Stimulated activated CD4-positive, alpha-beta T cell treated with anti-CD3 and anti-CD28 coated beads, Interleukin-4, amount 100 ng/mL, for 4 hours (primary cell): Measurements from ENCODE around the gene GJB2.
A peak's percentile ranks its signal among the peaks of the same experiment; 100 is the strongest.
"Not testable (repeated sequence)": the region's sequence is repeated elsewhere in the genome, so short reads cannot be mapped to it uniquely, and the experiment has no call there.

ENCODE experiments used
- DNase-seq, 2 experiments: peaks; one replicate each; pipeline ENCODE4 v3.0.0-alpha.2; 2020

The GJB2 gene

DNA sequence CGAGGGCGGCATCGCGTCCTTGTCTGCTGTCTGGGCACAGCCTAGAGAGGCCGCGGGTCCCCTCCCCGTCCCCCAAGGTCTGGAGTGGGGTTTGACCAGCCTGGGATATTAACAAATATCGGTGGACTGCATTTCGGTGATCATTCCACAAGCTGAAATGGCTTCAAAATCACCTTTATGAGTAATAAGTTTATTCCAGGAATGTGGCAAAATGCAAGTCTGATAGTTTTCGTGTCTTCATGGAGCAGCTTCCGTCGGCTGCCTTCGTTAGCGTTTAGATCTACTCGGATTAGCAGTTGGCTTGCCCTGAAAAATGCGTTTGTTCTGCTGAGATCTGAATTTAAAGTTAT lies 30.8 kb downstream of the GJB2 start:
- no peak for DNase-seq

DNA sequence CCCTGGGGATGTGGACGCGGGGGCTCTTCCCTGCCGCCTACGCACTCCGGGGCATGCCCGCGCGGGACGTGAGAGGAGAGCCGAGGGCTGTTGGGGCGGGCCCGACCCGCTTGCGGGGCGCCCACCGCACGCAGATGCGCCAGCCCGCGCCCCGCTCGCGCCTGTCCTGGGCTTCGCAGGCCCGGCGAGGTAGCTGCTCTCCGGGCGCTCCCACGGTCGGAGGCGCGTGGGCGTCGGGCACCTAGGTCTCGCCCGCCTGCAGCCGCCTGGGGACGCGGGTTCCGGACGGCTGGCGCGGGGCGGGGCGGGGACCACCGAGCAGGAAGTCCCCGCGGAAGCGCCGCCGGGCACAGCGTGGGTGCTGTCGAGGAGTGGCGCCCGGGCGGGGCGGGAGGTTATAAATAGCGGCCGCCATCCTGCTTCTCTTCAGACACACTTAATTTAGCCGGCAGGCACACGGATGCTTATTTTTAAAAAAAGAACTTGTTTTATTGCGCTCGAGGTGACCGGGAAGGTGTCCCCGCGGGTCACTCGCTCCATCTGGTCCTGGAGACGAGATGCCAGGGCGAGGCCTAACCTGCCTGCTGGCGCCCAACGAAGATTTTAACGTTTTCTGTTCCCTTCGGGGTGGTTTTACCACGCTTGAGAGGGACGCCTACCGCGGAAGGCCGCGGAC lies 31.3 kb downstream of the GJB2 start:
- peak; percentile 48 to 53 for DNase-seq

DNA sequence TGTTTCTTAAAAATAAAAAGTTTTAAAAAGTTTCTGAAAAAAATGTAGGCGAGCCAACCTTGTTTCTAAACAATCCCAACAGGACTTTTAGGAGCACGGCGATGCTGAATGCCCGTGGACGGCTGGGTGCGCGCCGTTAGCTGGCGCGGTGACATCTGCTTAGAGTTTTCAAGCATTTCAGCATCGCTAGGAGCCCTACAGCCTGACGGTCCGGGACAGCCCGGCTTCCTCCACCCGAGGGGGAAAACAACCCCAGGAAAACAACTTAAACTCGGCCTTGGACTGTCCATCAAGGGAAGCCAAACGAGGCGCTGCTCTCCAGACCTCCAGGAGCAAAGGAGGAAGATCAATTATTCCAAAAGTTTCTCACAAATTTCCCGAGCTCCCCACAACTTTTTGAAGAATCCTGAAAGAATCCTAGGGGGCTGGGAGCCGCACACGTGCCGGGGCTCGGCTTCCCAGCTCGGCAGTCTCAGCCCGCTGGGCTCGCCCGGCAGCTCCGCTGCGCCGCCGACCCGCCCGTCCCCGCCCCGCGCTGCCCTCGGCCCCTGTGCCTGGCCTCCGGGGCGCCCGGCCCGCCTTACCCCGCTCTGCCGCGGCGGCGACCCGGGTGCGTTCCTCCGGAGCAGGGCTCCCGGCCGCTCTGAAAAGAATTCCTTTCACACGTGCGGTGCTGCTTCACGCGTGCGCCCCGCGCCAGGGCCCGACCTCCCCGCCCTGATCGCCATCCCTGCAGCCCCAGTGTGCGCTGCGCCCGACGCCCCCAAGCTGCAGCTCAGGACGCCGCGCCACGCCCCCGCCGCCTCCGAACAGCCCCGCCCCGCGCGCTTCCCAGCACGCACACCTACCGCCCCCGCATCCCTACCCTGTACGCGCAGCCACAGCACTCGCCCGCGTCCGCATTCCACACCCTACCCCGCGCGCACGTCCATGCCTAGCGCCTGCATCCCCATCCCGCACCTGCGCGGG lies 32.1 kb downstream of the GJB2 start, which contains the start of gene GJA3:
GJA3 (minus strand) TSS at position 747 of the 969 bp plus-strand sequence. CDS start 17,764 bp downstream, outside the sequence.
- peak; percentile 63 to 71 for DNase-seq

DNA sequence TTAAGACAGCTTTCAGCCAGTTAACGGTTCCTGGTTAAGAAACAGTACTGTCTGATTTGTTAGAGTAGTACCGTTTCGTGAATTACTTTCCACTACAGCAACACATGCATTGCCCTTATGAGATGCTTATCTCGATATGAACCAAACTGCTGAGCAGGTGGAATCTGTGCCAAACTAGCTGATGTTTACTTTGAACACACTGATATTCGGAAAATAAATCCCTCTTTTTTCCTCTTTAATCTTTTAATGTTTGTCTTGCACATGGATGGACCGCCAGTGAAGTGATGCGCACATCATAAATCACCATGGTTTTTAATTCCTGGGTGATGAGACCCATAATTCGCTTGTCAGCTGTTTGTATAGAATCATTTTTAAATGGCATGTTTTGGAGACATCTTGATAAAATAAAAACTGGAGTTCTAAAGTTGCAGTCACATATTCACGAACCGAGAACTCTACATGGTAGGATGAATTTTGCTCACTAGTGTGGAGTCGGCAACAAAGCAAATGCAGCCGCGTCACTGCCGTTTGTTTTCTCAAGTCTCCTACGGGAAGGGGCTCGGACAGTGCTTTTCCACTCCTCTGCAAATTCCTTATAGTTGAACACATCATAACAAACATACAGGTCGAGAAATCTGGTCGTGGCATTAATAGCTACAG lies 33.0 kb downstream of the GJB2 start:
- no peak for DNase-seq

DNA sequence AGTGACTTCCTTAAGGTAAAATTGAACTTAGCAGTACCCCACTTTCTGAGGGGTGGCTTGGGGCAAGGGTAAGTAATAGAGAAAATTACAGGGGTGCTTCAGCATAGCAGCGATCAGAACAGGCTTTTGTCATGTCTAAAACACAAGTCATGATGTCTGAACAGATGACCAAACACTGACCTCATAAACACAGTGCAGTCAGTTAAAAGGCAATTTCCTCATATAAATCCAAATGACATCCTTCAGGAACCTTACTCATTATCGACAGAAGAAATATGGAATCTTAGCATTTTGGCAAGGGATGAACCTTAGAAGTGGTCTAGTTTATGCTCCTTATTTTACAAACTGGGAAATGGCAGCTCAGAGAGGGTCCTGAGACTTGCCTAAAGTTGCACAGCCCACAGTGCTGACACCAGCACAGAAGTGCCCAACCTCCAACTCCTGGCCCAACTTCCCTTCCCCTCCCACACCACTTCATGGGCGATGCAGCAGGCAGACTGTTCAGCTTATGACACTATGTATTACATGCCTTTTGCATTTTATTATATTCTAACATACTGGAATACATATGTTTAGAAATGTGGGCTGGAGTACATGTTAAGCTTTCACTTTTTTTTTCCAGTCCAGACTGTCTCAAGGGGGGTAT lies 35.5 kb downstream of the GJB2 start:
- no peak for DNase-seq

DNA sequence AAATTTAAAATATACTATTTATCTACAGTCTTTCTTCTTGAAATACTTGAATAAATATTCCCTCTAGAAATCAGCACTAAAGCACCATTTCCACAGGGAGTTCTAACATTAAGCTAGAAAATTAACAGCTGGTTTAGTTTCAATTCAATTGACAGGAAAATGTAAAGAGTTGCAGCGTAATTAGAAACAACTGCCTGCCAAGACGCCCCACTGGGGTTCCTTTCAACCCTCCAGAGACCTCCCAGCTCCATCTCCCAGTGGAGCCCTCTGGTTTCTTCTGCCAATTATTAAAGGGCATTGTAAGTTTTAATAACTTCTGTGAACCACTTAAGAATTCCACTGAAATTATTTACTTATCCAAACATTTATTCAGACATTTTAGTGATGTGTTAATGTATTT lies 36.0 kb downstream of the GJB2 start:
- no peak for DNase-seq

DNA sequence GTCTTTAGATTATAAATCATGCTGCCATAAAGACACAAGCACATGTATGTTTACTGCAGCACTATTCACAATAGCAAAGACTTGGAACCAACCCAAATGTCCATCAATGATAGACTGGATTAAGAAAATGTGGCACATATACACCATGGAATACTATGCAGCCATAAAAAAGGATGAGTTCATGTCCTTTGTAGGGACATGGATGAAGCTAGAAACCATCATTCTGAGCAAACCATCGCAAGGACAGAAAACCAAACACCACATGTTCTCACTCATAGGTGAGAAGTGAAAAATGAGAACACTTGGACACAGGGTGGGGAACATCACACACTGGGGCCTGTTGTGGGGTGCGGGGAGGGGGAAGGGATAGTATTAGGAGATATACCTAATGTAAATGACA lies 39.4 kb downstream of the GJB2 start:
- DNase-seq, result not testable (repeated sequence)

DNA sequence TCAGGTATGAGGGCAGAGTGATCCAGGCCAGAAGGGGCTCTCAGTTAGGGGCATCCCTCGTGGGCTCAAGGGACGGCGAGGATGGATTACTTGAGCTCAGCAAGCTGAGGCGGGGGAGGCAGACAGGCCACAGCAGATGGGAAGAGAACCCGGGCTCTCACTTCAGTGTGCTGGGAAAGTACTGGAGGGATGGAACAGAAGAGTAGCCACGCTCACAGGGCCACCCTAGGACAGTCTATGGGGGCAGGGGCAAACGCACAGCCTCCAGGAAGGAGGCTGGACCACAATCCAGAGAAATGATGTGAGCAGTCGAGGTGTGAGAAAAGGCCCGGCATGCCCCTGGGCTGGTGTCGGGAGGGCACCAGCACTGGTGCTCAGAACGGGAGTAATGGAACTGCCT lies 41.1 kb downstream of the GJB2 start:
- no peak for DNase-seq

DNA sequence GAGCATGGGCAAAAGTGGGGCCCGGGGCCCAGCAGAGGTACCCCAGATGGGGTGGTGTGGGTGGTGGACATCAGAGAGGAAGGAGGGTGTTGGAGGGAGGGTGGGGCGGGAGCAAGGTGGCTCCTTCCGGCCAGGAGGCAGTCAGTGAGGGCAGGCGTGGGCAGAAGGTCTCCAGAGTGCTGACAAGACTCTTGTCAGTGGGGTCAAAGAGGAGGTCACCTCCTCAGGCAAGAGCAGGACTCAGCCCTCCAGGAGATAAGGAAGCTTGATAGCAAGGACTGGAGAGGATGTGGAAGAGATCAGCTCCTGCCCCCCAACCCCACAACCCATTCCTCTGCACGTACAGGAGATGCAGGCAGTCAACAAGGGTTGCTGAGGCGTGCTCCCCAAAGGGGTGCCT lies 41.7 kb downstream of the GJB2 start:
- no peak for DNase-seq

DNA sequence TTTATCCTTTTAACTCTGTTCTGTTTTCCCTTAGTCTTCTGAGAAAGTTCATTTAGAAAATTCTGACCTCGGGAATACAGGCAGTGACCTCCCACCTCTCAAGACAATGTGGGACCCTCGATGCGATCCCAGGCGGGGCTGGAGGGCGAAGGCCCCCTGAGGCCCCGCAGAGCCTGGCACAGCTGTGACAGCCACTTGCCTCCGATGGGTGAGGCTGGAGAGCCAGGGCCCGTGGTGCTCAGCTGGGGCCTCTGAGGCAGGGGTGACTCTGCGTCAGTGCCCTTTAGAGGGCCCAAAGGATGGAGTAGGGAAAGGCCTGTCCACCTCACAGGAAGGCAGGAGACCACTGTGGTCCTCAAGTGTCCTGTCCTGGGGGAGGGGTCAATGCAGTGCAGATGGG lies 42.2 kb downstream of the GJB2 start:
- DNase-seq, result no peak

DNA sequence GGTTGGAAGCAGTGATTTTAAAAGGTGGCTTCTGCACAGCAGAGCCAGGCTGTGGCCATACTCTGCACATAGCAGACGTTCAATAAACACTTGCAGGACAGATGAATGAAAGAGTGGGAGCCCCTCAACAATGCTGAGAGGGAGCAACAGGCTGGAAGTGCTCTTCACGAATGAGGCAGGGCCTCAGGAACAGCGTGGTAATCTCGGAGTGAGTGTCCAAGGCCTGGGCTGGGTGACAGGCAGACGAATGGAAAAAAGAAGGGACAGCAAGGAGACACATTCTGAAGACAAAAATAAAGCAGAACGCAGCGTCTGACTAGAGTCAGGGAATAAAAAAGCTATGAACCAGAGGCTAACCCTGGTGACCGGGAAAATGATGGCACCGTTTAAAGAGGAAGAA lies 43.0 kb downstream of the GJB2 start:
- no peak for DNase-seq

DNA sequence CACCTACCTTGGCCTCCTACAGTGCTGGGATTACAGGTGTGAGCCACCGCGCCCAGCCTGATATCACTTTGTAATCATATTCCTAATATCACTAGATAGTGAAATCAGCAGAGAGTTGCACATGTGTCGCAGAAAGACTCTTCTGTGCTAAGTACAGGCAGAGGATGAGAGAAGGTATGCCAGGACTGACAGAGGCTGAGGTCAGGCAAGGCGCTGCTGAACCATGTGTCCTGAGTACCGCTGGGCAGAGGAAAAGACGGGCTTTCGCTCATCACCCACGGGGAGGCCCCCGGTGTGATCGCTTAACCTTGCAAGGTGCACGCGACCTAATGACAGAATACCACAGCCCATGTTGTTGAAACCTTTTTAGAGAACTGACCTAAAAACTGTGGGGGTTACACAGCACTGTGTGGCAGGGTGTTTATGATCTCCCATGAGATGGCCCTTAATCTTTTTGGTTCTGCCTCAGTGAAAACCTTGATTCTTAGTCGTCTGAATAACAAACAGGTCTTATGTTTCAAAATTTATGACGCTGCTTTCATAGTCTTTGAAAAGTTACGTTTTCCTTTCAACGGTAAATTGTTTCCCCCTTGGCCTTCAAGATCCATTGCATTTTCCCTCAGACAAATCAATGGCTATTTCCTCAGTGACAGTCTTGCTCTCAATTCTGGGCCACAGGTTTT lies 44.1 kb downstream of the GJB2 start:
- DNase-seq, result no peak

DNA sequence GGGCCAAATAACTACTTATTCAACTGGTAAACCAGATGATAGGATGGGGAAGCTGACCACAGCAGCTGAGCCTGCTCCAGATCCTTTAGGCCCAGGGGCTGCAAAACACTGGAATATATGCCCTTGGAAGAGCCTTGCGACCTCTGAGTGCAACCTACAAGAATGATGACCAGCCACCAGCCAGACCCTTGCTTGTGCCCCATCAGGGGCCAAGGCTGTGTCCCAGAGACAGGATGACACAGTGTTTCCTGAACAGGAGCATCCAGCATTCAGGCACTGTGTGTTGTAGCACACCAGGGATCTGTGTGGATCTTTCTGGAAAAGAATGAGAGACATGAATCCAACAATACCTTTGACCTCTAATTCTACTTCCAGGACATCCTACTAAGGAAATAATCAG lies 46.4 kb downstream of the GJB2 start:
- DNase-seq, result no peak

DNA sequence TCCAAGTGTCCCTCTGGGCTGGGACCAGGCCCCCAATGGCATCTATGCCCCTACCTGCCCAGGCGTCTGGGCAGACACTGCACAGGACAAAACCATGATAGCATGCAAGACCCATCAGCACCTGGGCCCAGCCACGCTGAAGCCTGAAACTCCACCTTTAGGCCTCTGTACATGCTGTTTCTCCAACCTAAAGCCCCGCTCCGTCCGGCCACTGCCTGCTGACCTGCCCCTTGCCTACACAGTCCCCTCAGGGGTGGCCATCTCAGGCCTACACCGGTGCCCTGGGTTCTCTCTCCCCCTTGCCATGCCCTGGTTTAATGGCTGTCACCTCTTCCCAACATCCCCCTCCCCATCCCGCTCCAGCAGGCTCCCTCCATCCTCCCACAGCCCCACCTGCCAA lies 47.2 kb downstream of the GJB2 start:
- no peak for DNase-seq

DNA sequence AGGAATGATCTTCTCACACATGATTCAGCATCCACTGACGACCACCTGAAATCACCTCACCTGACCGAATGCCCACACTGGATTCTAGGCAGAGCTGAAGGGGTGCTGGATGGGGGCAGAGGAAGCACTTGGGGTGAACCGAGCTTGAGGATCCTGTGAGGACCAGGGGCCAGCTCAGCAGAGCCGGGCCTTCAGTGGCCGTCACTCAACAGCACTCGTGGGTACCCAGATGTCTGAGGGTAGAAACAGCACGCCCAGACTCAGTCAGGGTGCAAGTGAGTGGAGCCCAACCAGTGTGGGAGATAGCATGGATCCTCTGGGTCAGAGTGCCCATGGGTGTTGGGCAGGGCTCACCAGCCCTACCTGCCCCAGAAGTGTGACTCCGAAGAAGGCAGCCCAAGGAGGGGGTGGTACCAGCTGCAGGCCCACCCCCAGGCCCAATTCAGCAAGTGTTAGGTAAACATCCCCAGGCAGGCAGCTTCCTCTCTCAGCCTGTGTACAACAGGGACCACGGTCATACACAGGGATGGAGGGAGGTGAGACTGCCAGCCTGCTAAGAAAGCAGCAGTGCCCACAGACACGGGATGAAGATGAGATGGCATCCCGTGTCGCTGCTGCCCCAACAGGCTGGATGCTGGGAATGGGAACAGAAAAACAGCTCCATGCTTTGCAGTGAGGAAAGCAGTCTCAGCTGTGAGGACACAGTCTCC lies 48.4 kb downstream of the GJB2 start:
- DNase-seq, result no peak

DNA sequence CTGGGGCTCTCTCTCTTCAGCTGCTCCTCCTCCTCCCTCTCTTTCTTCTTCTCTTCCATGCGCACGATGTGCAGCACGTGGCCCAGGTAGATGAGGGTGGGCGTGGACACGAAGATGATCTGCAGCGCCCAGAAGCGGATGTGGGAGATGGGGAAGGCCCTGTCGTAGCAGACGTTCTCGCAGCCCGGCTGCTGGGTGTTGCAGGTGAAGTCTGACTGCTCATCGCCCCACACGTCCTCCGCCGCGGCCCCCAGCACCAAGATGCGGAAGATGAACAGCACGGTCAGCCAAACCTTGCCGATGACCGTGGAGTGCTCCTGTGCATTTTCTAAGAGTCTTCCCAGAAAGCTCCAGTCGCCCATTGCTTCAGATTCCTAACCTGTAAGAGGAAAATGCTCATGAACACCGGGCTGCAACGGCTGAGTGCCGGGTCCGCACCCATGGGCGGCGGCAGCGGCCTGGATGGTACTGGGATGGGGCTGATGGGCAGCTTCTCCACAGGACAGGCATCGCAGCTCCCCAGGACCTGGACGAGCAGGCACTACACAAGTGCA lies 49.7 kb downstream of the GJB2 start:
- no peak for DNase-seq

DNA sequence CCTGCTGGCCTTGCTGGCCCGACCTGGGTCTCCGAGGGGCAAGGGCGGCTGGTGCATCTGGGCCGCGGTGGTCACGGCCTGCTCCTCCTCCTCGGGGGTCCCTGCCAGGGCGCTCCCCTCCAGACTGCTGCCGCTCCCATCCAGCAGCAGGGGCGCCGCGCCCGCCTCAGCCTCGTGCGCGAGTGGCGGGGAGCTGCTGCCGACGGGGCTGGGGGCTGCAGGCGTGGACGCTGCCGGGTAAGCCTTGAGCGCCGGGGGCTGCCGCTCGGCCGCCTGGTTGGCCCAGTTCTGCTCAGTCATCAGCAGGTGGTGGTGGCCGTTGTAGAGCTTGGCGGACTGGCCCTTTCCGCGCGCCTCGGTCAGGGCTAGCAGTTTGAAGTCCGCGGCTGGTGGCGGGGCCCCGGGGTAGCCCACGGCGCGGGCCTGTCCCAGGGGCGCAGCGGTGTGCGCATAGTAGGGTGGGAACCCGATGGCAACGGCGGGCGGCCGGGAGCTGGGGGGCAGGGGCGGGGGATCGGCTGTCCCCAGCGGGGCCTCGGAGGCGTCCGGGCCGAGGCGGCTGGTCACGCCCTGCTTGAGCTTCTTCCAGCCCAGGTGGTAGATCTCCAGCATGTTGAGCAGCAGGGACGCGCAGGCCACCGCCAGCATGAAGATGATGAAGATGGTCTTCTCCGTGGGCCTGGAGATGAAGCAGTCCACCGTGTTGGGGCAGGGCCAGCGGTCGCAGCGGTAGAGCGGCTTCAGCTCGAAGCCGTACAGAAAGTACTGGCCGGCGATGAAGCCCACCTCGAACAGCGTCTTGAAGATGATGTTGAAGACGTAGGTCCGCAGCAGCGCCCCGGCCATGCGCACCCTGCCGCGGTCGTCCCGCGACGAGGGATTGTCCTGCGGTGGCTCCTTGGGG lies 50.5 kb downstream of the GJB2 start:
- no peak for DNase-seq

DNA sequence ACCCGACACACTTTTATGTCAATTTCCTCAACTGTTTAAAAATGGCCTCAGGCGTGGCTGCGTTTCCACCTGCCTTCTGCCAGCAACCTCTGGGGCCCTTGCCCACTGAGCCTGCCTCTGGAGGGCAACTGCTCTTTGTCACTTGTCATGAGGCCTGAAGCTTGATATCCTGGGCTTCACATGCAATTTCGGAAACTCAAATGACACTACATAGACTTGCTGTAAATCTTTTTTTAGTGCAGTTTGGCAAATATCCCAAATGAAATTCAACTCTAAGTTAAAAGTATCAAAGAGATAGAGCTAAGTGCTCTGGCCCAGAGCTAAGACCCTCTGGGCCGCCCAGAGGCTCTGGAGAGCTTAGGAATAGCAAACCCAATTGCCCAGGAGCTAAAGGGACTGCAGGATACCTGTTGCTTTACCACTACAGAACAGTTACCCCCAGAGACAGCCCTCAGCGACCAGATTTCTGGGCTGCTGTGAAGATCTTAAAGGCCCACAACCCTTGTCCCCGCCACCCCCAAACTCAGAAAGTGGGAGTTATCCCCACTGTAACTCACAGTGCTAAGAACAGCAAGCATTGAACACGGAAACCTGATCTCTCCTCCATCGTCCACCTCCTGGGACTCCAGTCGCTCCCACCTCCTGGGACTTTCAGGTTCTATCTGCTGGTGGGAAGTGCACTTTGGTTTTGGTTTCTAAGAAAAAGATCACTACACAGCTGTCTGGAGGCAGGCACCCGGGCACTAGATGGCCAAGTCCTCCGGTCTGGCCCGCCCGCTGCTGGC lies 51.3 kb downstream of the GJB2 start:
- no peak for DNase-seq

DNA sequence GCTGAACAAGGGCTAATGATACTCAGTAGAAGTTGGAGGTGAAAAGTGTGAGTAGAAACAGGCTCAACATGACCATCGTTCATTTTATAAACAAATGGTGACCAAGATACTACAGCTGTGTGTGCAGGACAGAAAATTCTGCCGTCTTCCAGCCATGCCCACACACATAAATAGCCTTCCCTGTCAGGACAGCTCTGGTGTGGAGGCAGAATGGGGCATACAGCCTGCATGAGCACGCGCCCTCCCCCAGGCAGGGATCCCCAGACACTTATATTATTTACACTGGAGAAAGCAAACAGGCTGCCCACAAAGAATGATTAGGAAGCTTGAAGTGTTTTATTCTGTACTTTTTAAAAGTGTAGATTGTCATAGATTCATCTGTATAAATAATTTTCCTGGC lies 52.3 kb downstream of the GJB2 start:
- DNase-seq, result no peak

DNA sequence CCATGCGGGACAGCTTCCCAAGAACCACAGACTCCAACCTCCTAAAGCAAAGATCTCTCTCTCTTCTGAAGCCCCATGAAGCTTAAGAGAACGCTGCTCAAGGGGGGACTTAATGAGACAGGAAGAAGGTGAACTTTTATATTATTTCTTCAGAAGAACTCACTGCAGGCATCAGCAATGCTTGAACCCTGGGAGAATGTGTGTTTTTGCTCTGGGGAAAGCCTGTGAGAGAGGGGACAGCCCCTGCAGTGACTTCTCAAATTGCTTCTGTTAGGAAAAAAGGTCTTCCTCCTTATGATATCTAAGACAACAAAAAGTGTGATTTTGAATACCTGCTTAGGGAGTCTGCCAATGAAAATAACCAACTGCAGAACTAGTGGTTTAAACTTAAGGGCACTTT lies 54.9 kb downstream of the GJB2 start:
- no peak for DNase-seq
